Panc1 (cell line): ENCODE measurements around the gene ARL6IP4.

ENCODE experiments used
- CTCF ChIP-seq: fragments of 450-650 bp; IDR thresholded peaks from 2 replicates; pipeline ENCODE4 v1.5.1; 2017; ENCODE audit warnings: mild to moderate bottlenecking
- TCF7L2 ChIP-seq: IDR thresholded peaks from 2 replicates; pipeline ENCODE4 v1.6.1; 2011; ENCODE audit warnings: mild to moderate bottlenecking, low read depth, low read length, inconsistent platforms

DNA sequence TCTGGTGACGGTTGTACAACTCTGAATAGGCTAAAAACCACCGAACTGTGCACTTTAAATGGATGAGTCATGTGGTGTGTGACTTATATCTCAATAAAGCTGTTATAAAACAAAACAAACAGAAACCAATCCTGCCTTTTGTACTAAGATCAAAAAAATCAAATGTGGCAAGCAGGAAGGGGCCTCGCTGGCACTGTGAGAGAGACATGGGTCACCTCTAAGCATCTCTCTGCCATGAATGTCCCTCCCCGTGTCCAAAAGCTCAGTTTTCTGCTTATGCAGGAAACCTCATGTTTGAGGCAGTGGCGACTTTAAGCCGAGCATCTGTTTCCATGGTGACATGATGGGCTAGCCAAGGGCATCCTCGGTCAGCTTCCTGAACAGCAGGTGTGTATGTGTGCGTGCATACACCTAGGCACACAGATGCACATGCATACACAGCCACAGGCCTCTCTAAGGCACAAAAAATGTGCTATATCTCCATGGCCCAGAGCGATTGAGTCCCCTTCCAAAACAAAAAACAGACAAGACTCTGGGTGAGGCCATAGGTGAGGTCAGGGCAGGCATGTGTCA, 44.4 kb downstream of the ARL6IP4 start:
- TF ChIP-seq CTCF (no peak), TCF7L2 (no peak)
